Measurements from ENCODE around the gene CACNA1F.

The CACNA1F gene

DNA sequence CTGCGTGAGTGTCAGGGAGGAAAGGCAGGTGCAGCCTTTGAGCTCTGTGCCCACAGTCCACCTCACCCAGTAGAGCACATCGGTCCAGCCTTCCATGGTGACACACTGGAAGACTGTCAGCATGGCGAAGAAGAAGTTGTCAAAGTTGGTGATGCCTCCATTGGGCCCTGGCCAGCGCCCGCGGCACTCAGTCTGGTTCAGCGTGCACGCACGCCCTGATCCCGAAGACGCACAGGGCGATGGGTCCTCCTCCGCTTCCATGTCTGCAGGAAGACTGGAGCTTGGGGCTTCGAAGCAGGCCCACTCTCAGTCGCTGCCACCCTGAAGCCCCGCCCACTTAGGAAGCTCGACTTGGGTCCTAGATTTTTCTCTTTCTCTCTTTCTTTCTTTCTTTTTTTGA lies 5.0 kb downstream of the CACNA1F start:
- H3K27ac ChIP-seq: no peak overlapping the region
- TF ChIP-seq, protein P1, sequence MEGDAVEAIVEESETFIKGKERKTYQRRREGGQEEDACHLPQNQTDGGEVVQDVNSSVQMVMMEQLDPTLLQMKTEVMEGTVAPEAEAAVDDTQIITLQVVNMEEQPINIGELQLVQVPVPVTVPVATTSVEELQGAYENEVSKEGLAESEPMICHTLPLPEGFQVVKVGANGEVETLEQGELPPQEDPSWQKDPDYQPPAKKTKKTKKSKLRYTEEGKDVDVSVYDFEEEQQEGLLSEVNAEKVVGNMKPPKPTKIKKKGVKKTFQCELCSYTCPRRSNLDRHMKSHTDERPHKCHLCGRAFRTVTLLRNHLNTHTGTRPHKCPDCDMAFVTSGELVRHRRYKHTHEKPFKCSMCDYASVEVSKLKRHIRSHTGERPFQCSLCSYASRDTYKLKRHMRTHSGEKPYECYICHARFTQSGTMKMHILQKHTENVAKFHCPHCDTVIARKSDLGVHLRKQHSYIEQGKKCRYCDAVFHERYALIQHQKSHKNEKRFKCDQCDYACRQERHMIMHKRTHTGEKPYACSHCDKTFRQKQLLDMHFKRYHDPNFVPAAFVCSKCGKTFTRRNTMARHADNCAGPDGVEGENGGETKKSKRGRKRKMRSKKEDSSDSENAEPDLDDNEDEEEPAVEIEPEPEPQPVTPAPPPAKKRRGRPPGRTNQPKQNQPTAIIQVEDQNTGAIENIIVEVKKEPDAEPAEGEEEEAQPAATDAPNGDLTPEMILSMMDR (conservative IDR thresholded peaks at IDR 0.05): no peak

DNA sequence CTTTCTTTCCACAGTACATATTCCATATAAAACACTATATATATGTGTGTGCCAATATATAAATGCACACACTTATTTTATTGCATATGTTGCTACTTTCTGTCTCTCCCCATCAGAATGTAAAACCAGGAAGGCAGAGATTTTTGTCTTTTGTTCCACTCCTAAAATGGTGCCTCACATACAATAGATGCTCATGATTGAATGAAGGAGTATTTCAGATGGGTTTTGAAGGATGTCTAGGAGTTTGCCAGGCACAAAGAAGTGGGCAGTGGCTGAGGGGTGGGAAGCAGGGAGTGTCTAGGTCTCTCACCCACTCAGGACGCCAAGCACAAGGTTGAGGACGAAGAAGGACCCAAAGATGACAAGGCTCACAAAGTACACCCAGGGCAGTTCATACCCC lies 5.4 kb downstream of the CACNA1F start:
- TF ChIP-seq, protein P1 (conservative IDR thresholded peaks at IDR 0.05): no peak
- H3K27ac ChIP-seq: no peak overlapping the region

DNA sequence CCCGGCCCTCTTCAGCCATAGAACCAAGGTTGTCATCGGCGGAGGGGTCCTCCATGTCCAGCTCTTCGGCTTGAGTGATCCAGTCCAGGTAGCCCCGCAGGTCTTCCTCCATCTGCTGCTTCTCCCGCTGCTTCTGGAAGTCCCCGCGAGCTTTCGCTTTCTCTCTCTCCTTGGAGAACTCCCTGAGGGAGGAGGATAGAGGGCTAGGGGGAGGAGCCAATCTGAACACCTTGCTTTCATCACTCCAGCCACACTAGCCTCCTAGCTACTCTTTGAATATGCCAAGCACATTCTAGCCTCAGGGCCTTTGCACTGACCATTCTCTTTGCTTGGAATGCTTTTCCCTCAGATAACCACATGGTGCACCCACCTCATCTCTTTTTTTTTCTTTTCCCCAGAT lies 6.2 kb downstream of the CACNA1F start:
- TF ChIP-seq, protein P1 (conservative IDR thresholded peaks at IDR 0.05): no peak
- H3K27ac ChIP-seq: no peak overlapping the region

DNA sequence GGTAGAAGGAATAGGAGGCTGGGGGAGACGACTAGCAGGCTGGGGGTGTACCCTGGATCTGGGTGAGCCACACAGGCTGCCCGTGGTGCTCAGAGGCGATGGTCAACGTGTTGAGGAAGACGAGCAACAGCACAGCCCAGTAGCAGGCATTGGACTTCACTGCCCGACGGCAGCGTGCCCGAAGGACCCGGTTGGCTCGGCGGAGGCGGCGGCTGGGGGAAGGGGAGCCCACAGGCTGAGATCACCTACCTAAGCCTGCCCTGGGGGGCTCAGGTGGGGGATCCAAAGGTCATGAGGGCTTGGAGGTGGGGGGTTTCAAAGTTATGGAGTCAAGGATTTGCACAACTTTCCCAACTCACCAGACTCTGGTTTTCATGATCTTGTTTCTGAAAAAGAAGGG lies 7.3 kb downstream of the CACNA1F start:
- H3K27ac ChIP-seq: no peak overlapping the region
- TF ChIP-seq, protein P1 (conservative IDR thresholded peaks at IDR 0.05): no peak

DNA sequence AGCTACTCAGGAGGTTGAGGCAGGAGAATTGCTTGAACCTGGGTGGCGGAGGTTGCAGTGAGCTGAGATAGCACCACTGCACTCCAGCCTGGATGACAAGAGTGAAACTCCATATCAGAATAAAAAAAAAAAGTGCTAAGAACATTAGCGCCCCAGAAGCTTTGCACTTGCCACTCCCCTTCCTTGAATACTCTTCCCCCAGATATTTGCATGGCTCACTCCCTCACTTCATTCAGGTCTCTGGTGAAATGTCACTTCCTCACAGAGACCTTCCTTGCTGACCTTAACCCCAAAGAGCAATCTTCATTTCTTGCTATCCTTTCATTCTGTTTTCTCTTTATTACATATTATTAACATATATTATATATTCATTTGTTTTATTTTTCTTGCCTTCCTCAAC lies 11.3 kb downstream of the CACNA1F start:
- TF ChIP-seq, protein P1 (conservative IDR thresholded peaks at IDR 0.05): no peak
- no peak overlapping the region for H3K27ac ChIP-seq

DNA sequence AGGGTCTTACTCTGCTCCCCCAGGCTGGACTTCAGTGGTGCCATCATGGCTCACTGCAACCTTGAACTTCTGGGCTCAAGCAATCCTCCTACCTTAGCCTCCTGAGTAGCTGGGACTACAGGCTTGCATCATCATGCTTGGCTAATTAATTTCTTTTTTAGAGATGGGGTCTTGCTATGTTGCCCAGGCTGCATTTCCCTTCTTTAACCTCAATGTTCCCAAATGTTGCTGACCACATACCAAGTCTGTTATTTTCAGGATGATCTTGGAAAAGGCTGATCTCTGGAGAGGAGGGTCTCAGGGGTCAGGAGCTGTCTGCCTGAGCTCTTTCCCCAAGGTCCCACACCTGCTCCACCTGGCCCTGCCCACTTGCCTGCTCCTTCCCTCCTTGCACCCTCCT lies 13.0 kb downstream of the CACNA1F start:
- no peak overlapping the region for H3K27ac ChIP-seq
- TF ChIP-seq, protein P1 (conservative IDR thresholded peaks at IDR 0.05): no peak

DNA sequence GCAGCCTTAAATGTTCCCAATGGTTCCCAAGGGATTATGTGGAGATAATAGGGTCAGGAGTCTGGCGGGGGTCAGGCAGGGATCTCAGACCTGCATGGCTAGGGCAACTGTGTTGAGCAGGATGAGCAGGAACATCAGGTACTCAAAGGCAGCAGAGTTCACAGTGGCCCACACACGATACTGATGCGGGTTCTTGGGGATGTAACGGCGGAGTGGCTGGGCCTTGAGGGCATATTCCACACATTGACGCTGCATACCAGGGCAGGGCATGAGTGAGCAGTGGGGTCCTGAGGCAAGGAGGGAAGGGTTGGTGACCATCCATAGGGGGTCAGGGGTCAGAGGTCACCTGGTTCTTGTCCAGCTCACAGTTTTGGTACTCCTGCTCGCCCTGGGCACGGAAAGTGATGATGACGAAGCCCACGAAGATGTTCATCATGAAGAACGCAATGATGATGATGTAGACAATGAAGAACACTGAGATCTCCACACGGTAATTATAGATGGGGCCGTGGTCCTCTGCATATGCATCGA lies 18.1 kb downstream of the CACNA1F start:
- no peak overlapping the region for H3K27ac ChIP-seq
- TF ChIP-seq, protein P1 (conservative IDR thresholded peaks at IDR 0.05): no peak

Data from VCaP (cell line).